Activated CD4-positive, alpha-beta memory T cell treated with anti-CD3 and anti-CD28 coated beads, Interleukin-2, amount 10 ng/mL, durations not matched to agents 7 days and 5 days (primary cell): Measurements from ENCODE around the gene ANAPC15. TPM values are rescaled to one million over a fixed set of nuclear protein-coding genes. Genes with fewer than 3 reads are reported as not detected.
A peak's percentile ranks its signal among the peaks of the same experiment; 100 is the strongest.

Experiments used
- CTCF ChIA-PET: fragments of 350-600 bp; sonication (Branson Sonifier 250); formaldehyde crosslinking; loops from one replicate; lab custom pipeline; 2021; ENCODE audit warnings: antibody characterized with exemption, inconsistent platforms; lab: Charles Lee
- POLR2A ChIA-PET: fragments of 350-600 bp; sonication (Branson Sonifier 250); formaldehyde crosslinking; loops from one replicate; lab custom pipeline; 2021; ENCODE audit warnings: antibody characterized with exemption; lab: Charles Lee
- DNase-seq: peaks from one replicate; pipeline ENCODE4 v3.0.0-alpha.2; 2020
- H3K27ac Mint-ChIP-seq: one replicate; pipeline ENCODE4 v1.8.0; 2021; ENCODE audit warnings: mild to moderate bottlenecking, mixed read lengths
- H3K27me3 Mint-ChIP-seq: one replicate; pipeline ENCODE4 v1.8.0; 2021; ENCODE audit warnings: mixed read lengths
- H3K36me3 Mint-ChIP-seq: one replicate; pipeline ENCODE4 v1.8.0; 2021; ENCODE audit warnings: low read depth, mixed read lengths
- H3K4me1 Mint-ChIP-seq: one replicate; pipeline ENCODE4 v1.8.0; 2021; ENCODE audit warnings: mixed read lengths
- H3K4me3 Mint-ChIP-seq: one replicate; pipeline ENCODE4 v1.8.0; 2021; ENCODE audit warnings: mild to moderate bottlenecking, mixed read lengths
- H3K9me3 Mint-ChIP-seq: one replicate; pipeline ENCODE4 v1.8.0; 2021; ENCODE audit warnings: mixed read lengths
- total RNA-seq, 2 experiments: library from RNA; stranded (reverse); gene quantifications; one replicate each; pipeline ENCODE4 v1.2.3, GENCODE V29; 2021

ANAPC15 gene
- total RNA-seq, 2 experiments from 2014 or later: 53.0 to 58.7 TPM

DNA sequence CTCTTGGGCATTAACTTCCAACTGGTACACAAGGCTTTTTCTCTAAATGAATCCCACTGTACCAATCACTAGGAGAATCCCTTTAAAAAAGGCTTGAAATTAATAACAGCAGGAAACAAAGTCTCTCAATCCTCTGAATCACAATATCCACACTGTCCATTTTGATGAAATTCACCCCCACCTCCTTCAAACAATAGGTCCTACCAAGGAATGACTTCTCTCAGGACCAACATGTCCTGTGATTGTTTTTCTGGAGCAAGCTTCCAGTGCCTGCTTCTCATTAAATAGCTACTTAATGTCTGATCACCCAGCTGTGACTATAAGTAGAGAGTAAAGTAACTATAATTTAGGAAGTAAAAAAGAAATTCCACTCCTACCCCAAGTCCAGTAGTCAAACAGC, 45.2 kb downstream of the ANAPC15 start:
- no peak for DNase-seq
- Mint-ChIP-seq H3K4me1 (peaks cover 48% of the 10 kb centered on the region), H3K36me3 (peaks cover 45% of the 10 kb centered on the region), H3K4me3 (no peak overlapping the region), H3K27ac (peak overlapping the region; percentile 3), H3K27me3 (no peaks in the 10 kb centered on the region), H3K9me3 (no peaks in the 10 kb centered on the region)
- ChIA-PET POLR2A (interaction anchor here (0.8 to 1.6 kb wide), 3 partner anchors 12 to 28 kb away, joined by 3 to 5 read pairs (median 3); no protein-coding TSS in a partner anchor), CTCF (no interaction called here)

DNA sequence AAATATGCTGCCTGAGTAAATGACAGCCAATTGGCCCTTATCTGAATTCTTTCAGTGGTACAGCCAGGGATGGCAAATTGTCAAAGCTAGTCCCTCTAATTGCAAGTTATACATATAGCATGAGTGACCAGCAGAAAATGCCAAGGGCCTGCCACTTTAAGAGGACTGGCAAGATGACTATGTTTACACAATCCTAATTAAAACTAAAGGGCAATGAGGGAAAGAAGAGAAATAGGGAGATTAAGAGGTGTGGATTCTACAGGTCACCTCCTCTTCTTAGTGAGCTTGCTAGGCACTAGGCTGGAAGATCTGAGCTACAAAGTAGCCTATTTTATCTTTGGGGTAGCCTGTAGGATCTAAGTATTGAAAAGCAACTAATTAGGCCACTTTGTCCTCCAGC, 45.6 kb downstream of the ANAPC15 start:
- H3K27me3 Mint-ChIP-seq: no peaks in the 10 kb centered on the region
- H3K27ac Mint-ChIP-seq: no peak overlapping the region
- peaks cover 48% of the 10 kb centered on the region for H3K36me3 Mint-ChIP-seq
- ChIA-PET CTCF (no interaction called here), POLR2A (interaction anchor here (0.8 to 1.6 kb wide), 3 partner anchors 11 to 28 kb away, joined by 3 to 5 read pairs (median 3); no protein-coding TSS in a partner anchor)
- DNase-seq: no peak
- H3K4me1 Mint-ChIP-seq: peaks cover 45% of the 10 kb centered on the region
- no peak overlapping the region for H3K4me3 Mint-ChIP-seq
- H3K9me3 Mint-ChIP-seq: no peaks in the 10 kb centered on the region

DNA sequence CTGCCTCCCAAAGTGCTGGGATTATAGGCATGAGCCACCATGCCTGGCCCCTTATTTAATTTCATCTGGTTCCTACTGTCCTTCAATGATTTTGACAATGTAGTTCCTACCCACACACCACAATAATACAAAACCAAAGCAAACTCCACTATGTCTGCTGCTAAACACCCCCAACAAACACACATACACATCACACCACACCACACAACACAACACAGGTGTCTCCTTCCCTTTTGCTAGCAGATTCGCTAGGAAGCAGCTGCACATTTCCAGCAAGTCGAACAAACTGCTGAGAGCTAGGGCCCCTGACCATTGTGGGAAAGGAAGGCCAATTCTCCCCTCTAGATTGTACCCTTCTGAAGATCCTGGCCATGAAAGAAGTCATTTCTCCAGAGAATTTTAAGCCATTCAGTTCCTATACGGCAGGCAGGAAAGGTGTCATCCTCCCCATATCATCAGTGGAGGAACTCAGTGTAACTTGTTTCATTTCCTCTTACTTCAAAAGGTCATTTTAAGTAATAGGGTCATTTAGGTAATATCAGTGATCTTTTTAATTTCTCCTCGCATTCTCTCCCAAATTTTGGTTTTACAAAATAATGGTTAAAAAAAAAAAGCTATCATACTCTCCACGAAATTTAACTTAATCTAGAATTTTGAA, 50.6 kb downstream of the ANAPC15 start:
- DNase-seq: no peak
- ChIA-PET POLR2A (interaction anchor here (1.8 kb wide), 1 partner anchor 20 kb away, joined by 3 read pairs; no protein-coding TSS in a partner anchor), CTCF (interaction anchor here (1.4 kb wide), 1 partner anchor 10 kb away, joined by 3 read pairs; no protein-coding TSS in a partner anchor)
- Mint-ChIP-seq H3K36me3 (peaks cover 36% of the 10 kb centered on the region), H3K27me3 (no peaks in the 10 kb centered on the region), H3K4me3 (no peak overlapping the region), H3K4me1 (peaks cover 11% of the 10 kb centered on the region), H3K9me3 (no peaks in the 10 kb centered on the region), H3K27ac (no peak overlapping the region)

Other genes with a start within 250 kb of the ANAPC15 start
- gene DEFB131B, start 234.2 kb downstream of the ANAPC15 start, total RNA-seq: not detected
- 10 to 100 TPM; 12.8 to 14.0 TPM for gene XNDC1N, start 184.1 kb downstream of the ANAPC15 start, total RNA-seq
- gene RNF121, start 183.6 kb downstream of the ANAPC15 start, total RNA-seq: 10 to 100 TPM; 25.7 to 28.1 TPM
- gene IL18BP, start 113.8 kb downstream of the ANAPC15 start, total RNA-seq: 10 to 100 TPM; 12.4 to 14.0 TPM
- gene NUMA1, start 32.2 kb downstream of the ANAPC15 start, total RNA-seq: 100 to 1,000 TPM; 200 to 201 TPM
- gene LRRC51, start 31.8 kb downstream of the ANAPC15 start, total RNA-seq: 1 to 10 TPM; 5.9 to 7.1 TPM
- 10 to 100 TPM; 72.7 to 76.9 TPM for gene LAMTOR1, start 9.4 kb downstream of the ANAPC15 start, total RNA-seq
- not detected for gene TOMT, start 6.8 kb downstream of the ANAPC15 start, total RNA-seq
- gene FOLR3, start 23.0 kb upstream of the ANAPC15 start, total RNA-seq: not detected
- not detected for gene FOLR1, start 79.4 kb upstream of the ANAPC15 start, total RNA-seq
- not detected for gene FOLR2, start 104.1 kb upstream of the ANAPC15 start, total RNA-seq
- gene INPPL1, start 112.1 kb upstream of the ANAPC15 start, total RNA-seq: 100 to 1,000 TPM; 138 to 153 TPM
- gene PHOX2A, start 131.5 kb upstream of the ANAPC15 start, total RNA-seq: not detected